Sigmoid colon (tissue), 7 donors: ENCODE data around the gene MFSD6. TPM values are rescaled to one million over a fixed set of nuclear protein-coding genes. Genes with fewer than 3 reads are reported as not detected.
"Not testable (repeated sequence)": the region's sequence is repeated elsewhere in the genome, so short reads cannot be mapped to it uniquely, and the experiment has no call there.

Experiments used
- DNase-seq: peaks from one replicate; pipeline ENCODE4 v3.0.0-alpha.2; 2019
- H3K27ac ChIP-seq, 4 donors: fragments of 200-600 bp; sonication (generic); one replicate each; pipeline ENCODE4 v1.5.1; 2016 to 2019; ENCODE audit warnings: mild to moderate bottlenecking in 1 of 4
- H3K27me3 ChIP-seq, 3 donors: fragments of 200-600 bp; sonication (generic); one replicate each; pipeline ENCODE4 v1.5.1; 2019; ENCODE audit warnings: mild to moderate bottlenecking in 1 of 3
- H3K36me3 ChIP-seq, 4 donors: fragments of 200-600 bp; sonication (generic); one replicate each; pipeline ENCODE4 v1.5.1; 2016 to 2019
- H3K4me1 ChIP-seq, 4 donors: fragments of 200-600 bp; sonication (generic); one replicate each; pipeline ENCODE4 v1.5.1; 2017 to 2019
- H3K4me3 ChIP-seq, 4 donors: fragments of 200-600 bp; sonication (generic); one replicate each; pipeline ENCODE4 v1.5.1; 2017 to 2019; ENCODE audit warnings: mild to moderate bottlenecking in 2 of 4, moderate library complexity in 1 of 4
- H3K9me3 ChIP-seq, 4 donors: fragments of 200-600 bp in 3 of 4; sonication (generic) in 3 of 4; one replicate each; pipeline versions ENCODE4 v1.5.1 to v1.6.1; 2013 to 2019
- CTCF ChIP-seq, 4 experiments: fragments of 450-650 bp in 3 of 4; fragments of 200-600 bp in 1 of 4; IDR thresholded peaks; one replicate each; pipeline ENCODE4 v1.5.1; 2016 to 2019; ENCODE audit warnings: antibody characterized with exemption in 4 of 4, mild to moderate bottlenecking in 3 of 4, moderate library complexity in 2 of 4
- EP300 ChIP-seq, 4 donors: sonication (generic); formaldehyde crosslinking; IDR thresholded peaks; one replicate each; pipeline ENCODE4 v1.6.1; 2017; ENCODE audit warnings: antibody characterized with exemption in 4 of 4
- POLR2A ChIP-seq, 2 donors: fragments of 450-650 bp; IDR thresholded peaks; one replicate each; pipeline ENCODE4 v1.6.1; 2016; ENCODE audit warnings: antibody characterized with exemption in 2 of 2, mild to moderate bottlenecking in 2 of 2, moderate library complexity in 2 of 2
- POLR2AphosphoS5 ChIP-seq, 4 donors: sonication (generic); formaldehyde crosslinking; IDR thresholded peaks; one replicate each; pipeline ENCODE4 v1.6.1; 2017; ENCODE audit warnings: antibody characterized with exemption in 4 of 4
- WGBS, 2 donors: extraction: QIAGEN DNeasy Blood & Tissue Kit; methylation state at CpG; one replicate each; pipeline ENCODE4 v1.1.7; 2013; 5-methylcytosine and 5-hydroxymethylcytosine counted together
- intact Hi-C: fragments of 100-400 bp; cut with DNase I; formaldehyde crosslinking; loops from one replicate; pipeline ENCODE4 v1.15.1; 2023
- polyA plus RNA-seq, 3 donors: library from polyadenylated mRNA; stranded (reverse); fragments of 200-250 nt; gene quantifications; one replicate each; pipeline ENCODE4 v1.2.3, GENCODE V29; 2013
- total RNA-seq, 4 donors: library from RNA; depleted of rRNA; stranded (reverse); fragments of >200 nt; gene quantifications; one replicate each; pipeline ENCODE4 v1.1.0, GENCODE V29; 2016
- donor health status: healthy with polysubstance abuse.
- donor health status: Bipolar disorder and iron deficiency.
- donor health status: healthy.

The MFSD6 gene
- total and polyA plus RNA-seq, 7 donors = 8.4 to 87.5 (median 46.7) TPM

- peaks cover 0 to 11% (median 0%) of the 10 kb centered on the region in 4 donors for H3K4me1 ChIP-seq
- WGBS, 2 donors = 14 to 41% methylated on average over 2 of the region's 2 CpGs
- no peak overlapping the region for H3K4me3 ChIP-seq
- H3K27me3 ChIP-seq = no peaks in the 10 kb centered on the region
- H3K9me3 ChIP-seq = no peaks in the 10 kb centered on the region
- intact Hi-C loops = no loop called here
- no peak overlapping the region for H3K27ac ChIP-seq
- no peak for DNase-seq
- peaks cover 0 to 31% (median 2%) of the 10 kb centered on the region in 4 donors for H3K36me3 ChIP-seq
- no peak for TF ChIP-seq EP300 (IDR thresholded peaks at IDR 0.05)
- no peak for TF ChIP-seq CTCF (IDR thresholded peaks at IDR 0.05)
- TF ChIP-seq POLR2A (IDR thresholded peaks at IDR 0.05) = no peak
- no peak for TF ChIP-seq POLR2AphosphoS5 (IDR thresholded peaks at IDR 0.05)
These were observed 98.5 kb downstream of the MFSD6 start for GRCh38 chr2:190506666-190507065.

- no peak for TF ChIP-seq POLR2AphosphoS5 (IDR thresholded peaks at IDR 0.05)
- no peak for TF ChIP-seq POLR2A (IDR thresholded peaks at IDR 0.05)
- TF ChIP-seq CTCF (IDR thresholded peaks at IDR 0.05) = no peak
- no peak for TF ChIP-seq EP300 (IDR thresholded peaks at IDR 0.05)
- 22 to 60% methylated on average over 4 of the region's 4 CpGs for WGBS, 2 donors
- no peak overlapping the region for H3K27ac ChIP-seq
- H3K36me3 ChIP-seq = peaks cover 0 to 31% (median 2%) of the 10 kb centered on the region in 4 donors
- no peak overlapping the region for H3K4me3 ChIP-seq
- intact Hi-C loops = no loop called here
- no peak for DNase-seq
- H3K27me3 ChIP-seq = no peaks in the 10 kb centered on the region
- H3K4me1 ChIP-seq = peaks cover 0 to 11% (median 0%) of the 10 kb centered on the region in 4 donors
- no peaks in the 10 kb centered on the region for H3K9me3 ChIP-seq
These were observed 99.0 kb downstream of the MFSD6 start for GRCh38 chr2:190507135-190507534.

DNA sequence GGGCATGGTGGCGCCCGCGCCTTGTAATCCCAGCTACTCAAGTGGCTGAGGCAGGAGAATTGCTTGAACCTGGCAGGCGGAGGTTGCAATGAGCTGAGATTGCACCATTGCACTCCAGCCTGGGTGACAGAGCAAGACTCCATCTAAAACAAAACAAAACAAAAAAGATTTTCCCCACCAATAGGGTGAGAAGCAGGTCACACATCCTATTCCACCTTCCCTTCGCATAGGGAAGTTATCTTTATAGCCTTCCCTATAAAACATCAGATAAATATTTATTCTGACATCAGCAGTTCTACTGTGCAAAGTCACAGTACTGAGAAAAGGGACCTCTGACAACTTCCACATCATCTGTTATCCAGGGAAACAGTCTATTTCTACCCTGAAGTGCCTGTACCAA, 101.7 kb downstream of the MFSD6 start:
- Histone ChIP-seq H3K4me1 (peaks cover 0 to 11% (median 0%) of the 10 kb centered on the region in 4 donors), H3K27ac (peak overlapping the region in 2 of 4 donors; percentile 13 to 22)
- H3K9me3 ChIP-seq, H3K36me3 ChIP-seq, H3K4me3 ChIP-seq, H3K27me3 ChIP-seq, DNase-seq: not testable (repeated sequence)
- intact Hi-C loops = loop anchor here (5.0 to 10.0 kb wide), 2 partner anchors 103 to 415 kb away; partner anchors contain the start of gene MFSD6
- WGBS, 2 donors = 25 to 74% methylated on average over 5 of the region's 5 CpGs

- WGBS, 2 donors = 43 to 71% methylated on average over 2 of the region's 2 CpGs
- Histone ChIP-seq H3K4me1 (peaks cover 0 to 11% (median 0%) of the 10 kb centered on the region in 4 donors), H3K36me3 (peaks cover 0 to 3% (median 0%) of the 10 kb centered on the region in 4 donors), H3K4me3 (no peak overlapping the region), H3K27ac (no peak overlapping the region), H3K27me3 (no peaks in the 10 kb centered on the region), H3K9me3 (no peaks in the 10 kb centered on the region)
- TF ChIP-seq CTCF (IDR thresholded peaks at IDR 0.05) (peak; percentile 5 to 63 (median 39)), POLR2AphosphoS5 (IDR thresholded peaks at IDR 0.05) (no peak)
- DNase-seq = no peak
- intact Hi-C loops = loop anchor here (5.0 to 10.0 kb wide), 2 partner anchors 104 to 416 kb away; partner anchors contain the start of gene MFSD6
These were observed 102.9 kb downstream of the MFSD6 start for GRCh38 chr2:190511104-190511503.

- DNase-seq = no peak
- intact Hi-C loops = loop anchor here (2.0 to 10.0 kb wide), 3 partner anchors 105 to 418 kb away; partner anchors contain the start of gene MFSD6
- no peak for TF ChIP-seq POLR2A (IDR thresholded peaks at IDR 0.05)
- TF ChIP-seq CTCF (IDR thresholded peaks at IDR 0.05) = no peak
- TF ChIP-seq POLR2AphosphoS5 (IDR thresholded peaks at IDR 0.05) = no peak
- TF ChIP-seq EP300 (IDR thresholded peaks at IDR 0.05) = no peak
- no peak overlapping the region for H3K4me3 ChIP-seq
- H3K9me3 ChIP-seq = no peaks in the 10 kb centered on the region
- 85 to 92% methylated on average over 5 of the region's 5 CpGs for WGBS, 2 donors
- no peaks in the 10 kb centered on the region for H3K27me3 ChIP-seq
- no peak overlapping the region for H3K27ac ChIP-seq
- H3K4me1 ChIP-seq = peaks cover 0 to 8% (median 0%) of the 10 kb centered on the region in 4 donors
- H3K36me3 ChIP-seq = peaks cover 0 to 3% (median 0%) of the 10 kb centered on the region in 4 donors
These were observed 104.5 kb downstream of the MFSD6 start for GRCh38 chr2:190512539-190513095.
